ENCODE results near the gene C10orf71.

DNA sequence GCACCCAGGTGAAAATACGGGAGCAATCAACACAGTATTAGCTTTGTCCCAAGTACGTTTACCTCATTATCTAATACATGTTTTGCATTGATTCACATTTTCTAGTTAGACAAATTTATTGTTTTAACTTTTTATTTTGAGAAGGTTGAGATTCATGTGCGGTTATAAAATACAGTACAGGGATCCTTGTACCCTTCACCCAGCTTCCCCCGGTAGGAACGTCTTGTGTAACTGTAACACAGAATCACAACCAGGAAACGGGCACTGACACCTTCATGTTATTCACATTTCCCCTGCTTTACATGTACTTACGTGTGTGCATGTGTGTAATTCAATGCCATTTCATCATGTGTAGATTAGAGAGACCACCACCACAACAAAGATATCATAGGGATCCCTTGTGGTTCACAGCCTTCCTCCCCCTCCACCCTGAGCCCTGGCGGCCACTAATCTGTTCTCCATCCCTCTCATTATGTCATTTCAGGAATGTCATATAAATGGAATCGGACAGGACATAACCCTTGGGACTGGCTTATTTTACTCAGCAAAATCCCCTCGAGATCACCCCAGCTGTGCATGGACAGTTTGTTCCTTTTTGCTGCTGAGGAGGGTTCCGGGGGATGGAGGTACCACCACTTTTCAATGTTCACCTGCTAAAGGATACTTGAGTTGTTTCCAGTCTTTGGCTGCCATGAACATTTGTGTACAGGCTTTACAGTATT is 46.5 kb upstream of the C10orf71 start:
- TF ChIP-seq, protein P1, sequence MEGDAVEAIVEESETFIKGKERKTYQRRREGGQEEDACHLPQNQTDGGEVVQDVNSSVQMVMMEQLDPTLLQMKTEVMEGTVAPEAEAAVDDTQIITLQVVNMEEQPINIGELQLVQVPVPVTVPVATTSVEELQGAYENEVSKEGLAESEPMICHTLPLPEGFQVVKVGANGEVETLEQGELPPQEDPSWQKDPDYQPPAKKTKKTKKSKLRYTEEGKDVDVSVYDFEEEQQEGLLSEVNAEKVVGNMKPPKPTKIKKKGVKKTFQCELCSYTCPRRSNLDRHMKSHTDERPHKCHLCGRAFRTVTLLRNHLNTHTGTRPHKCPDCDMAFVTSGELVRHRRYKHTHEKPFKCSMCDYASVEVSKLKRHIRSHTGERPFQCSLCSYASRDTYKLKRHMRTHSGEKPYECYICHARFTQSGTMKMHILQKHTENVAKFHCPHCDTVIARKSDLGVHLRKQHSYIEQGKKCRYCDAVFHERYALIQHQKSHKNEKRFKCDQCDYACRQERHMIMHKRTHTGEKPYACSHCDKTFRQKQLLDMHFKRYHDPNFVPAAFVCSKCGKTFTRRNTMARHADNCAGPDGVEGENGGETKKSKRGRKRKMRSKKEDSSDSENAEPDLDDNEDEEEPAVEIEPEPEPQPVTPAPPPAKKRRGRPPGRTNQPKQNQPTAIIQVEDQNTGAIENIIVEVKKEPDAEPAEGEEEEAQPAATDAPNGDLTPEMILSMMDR (IDR thresholded peaks at IDR 0.05): no peak
- TF ChIP-seq EZH2 (IDR thresholded peaks at IDR 0.05; ENCODE audit: borderline replicate concordance, insufficient read depth, low read depth, low read length, poor library complexity, severe bottlenecking): no peak
